Measurements from ENCODE around the gene AP3B1.

AP3B1 gene

DNA sequence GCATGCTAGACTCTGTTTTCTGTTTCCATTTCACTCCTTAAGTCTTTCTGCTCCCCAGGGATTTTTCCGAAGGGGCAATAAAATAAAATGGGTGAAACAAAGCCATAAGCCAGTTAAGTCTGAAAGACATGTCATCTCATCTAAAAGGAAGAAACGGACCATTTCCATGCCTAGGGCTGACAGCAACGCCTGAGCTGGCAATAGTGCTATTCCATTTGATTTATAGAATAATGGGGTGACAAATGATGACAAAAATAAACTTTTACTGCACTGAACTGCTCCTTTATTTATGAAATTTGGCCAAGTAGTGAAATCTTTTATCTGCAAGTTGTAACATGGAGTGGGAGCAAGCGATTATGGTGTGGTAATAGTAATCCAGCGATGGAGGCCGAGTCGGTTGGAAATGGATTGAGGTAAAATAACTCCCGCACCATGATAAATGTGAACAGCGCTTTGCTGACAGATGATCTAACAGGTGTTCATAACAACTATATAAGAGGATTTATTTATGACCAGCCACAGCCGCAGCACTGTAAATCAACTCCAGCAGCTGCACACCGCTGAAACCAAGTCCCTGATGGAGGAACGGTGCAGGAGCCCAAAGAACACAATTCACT lies 298.6 kb downstream of the AP3B1 start:
- no peak for DNase-seq

DNA sequence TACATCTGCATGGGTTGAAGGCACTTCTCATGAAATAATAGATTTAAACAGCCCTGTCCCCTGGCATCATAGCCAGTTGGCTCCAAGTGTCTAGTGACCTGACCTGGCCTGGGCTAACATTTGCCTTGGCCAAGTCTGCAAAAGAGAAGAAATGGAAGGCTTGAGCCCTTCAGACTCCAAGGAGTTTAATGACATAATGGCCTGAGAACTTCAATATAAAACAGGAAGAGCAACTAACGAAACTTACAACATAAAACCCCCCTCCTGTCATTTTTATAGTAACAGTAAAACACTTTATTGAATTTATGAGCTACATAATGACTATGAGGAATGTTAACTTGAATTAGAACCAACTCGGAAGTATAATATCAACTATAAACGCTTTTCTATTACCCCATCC lies 299.6 kb downstream of the AP3B1 start:
- DNase-seq = no peak

DNA sequence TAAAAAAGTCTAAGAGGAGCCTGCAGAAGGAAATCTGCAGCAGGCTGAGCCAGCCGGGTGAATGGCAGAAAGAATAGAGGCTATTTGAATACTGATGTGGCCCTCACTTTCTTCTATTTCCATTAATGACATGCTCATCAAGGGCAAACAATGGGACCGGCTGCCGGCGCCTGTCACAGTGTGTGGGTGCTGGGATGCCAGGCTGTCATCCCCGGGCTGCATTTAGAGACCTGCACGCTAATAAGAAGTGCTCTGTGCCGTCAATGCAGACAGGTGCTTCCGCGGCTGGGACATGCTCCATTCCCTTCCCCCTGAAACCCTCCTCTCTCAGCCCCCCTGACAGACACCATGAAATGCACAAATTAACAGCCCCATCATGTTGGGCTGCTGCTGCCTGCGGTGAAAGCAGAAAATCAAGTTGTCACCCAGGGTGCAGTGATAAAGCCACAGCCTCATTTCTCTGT lies 300.6 kb downstream of the AP3B1 start:
- peak; percentile 71 for DNase-seq

DNA sequence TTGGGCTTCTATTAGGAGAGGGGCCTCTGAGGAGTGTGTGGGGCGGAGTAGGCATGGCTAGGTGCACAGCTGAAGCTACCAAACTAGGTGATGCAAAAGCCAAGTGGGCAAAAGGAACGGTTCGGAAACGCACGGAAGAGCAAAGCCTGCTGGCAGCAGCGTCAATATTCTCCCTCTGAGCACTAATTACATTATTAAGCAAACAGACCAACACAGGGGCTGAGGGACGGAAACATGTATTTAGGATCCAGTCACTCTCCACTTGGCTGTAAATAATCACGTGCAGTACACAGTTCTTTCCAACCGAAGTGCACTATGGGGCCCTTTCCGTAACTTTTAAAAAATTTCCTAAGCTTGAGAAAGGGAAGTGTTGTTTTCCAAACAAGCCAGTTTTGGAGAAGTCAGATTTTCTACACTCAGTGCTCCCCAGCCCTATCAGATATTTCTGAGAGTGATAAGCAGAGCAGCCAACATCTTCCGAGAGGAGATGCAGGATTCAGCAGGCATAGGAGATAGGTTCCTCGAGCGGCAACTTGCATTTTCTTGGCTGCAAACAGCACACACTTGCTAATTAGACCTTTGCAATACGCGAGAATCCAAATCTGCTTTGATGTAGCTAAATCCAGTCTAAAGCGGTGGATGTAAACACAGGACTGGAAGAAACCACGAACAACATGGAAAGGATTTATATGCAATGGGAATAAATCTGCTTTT lies 301.2 kb downstream of the AP3B1 start:
- DNase-seq = peak; percentile 60

DNA sequence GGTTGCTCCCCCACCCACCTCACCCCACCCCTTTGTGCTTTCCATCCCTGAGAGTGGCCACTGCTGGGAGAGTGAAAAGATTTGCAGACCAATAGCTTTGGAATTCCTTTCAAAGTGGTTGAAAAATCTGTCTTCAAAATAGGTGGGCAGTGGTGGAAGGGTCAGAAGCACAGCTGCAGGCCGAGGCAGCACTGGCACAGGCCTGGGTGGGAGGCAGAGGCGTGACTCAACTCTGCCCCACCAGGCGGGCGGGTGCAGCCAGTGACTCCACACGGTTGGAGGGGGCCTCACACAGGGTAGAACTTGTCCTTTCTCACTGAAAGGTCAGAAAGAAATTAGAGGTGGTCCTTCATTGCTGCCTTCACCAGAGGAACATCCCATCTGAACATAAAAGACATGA lies 303.4 kb downstream of the AP3B1 start:
- no peak for DNase-seq

DNA sequence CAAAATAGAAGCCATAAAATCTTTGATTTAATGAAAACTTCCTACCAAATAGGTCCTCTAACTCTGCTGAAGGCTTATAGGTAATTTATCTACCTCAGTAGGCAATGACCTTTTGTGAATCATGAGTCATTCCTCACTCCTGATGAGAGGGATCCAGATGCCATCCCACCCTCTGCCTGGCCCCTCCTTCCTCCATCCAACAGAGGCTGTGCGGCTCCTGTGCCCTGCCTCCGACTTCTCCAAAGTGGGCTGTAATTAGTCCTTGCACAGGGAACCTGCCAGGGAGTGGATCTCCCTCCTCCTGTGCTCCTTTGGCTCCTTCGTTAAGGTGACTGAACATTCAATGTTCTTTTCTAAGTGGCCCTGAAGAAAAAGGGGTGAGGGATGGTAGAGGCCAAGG lies 304.5 kb downstream of the AP3B1 start:
- no peak for DNase-seq

DNA sequence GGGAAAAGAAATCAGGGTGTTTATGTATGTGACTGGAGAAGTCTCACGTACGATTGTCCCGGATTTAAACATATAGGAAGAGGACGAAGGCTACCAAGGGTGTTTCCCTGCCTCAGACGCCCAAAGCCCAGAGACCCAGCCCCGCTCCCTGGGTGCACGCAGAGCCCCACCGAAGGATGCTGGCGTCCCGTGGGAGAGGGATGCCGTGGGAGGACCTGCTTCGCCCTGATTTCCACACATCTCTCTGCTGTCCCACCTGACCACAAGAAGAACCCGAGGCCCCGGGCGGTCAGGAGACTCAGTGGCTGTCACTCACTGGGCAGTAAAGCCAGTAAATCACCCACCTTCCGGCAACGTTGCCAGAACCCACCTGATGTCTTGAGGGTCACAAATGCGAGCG lies 306.5 kb downstream of the AP3B1 start:
- no peak for DNase-seq

DNA sequence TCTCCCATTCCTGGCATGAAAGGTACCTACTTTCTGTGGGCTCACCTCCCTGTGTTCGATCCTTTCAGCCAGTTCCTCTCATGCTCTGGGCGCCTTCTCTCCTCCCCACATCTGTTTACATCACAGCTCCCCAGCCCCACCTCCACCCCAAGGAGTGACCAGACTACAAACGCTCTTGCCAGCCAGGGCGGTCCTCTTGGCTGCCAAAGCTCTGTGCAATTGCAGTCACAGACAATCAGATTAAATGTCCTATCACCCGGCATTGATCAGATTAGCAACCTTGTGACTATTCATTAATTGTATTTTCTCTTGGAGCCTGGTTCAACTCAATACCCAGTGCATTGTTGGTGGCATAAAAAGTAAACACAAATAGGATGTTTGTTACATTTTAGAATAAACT lies 307.2 kb downstream of the AP3B1 start:
- DNase-seq = no peak

DNA sequence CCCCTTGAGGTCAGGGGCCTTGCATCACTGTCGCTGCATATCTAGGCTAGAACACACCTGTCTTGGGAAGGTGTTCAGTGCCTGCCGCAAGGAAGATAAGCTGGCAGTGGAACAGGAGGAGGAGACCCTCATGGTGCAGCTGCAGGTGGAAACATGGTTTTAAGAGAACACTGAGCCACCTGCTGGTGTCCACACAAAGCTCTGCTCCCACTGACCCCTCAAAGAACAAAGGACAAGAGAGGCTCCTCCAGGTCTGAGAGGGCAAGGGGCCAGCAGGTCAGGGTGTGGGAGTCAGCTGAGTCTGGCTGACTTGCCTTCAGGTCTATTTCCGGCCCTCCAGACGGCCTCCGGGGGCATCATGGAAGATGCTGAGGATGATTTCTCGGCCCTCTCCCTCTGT lies 308.2 kb downstream of the AP3B1 start:
- DNase-seq = no peak

DNA sequence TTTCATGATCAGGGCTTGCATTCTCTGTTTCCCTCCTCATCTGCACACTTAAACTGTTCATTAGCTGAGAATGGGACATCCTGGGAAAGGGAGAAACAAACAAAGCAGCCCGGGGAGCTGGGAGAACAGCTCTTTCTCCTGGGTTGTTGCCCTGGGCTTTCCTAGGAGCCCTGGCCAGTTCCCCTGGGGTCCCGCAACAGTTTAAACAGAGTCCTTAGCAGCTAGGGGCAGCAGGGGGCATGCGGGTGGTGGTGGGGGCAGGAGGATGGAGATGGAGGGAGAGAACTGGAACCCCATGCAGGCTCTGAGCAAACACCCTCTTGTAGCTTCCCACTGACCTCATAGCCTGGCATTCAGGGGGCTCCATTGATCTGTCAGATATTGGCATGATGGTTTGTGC lies 309.3 kb downstream of the AP3B1 start:
- no peak for DNase-seq

DNA sequence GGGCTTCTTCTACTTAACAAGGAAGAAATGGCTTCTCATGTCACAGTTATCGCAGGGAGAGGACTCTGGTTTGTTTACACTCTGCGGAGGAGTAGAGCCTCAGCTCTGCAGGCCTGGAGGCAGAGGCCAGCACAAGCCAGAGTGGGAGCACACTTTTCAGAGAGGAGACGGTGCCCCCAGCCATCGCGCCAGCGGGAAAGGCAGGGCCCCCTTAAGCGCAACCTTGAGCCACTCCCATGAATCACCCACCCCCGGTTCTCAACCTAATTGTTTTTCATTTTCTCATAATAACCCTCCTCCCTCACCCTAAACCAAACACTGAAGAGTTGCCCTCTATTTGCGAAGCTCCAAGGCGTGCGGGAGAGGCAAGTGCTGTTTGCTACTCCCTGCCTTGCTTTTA lies 309.9 kb downstream of the AP3B1 start:
- no peak for DNase-seq

DNA sequence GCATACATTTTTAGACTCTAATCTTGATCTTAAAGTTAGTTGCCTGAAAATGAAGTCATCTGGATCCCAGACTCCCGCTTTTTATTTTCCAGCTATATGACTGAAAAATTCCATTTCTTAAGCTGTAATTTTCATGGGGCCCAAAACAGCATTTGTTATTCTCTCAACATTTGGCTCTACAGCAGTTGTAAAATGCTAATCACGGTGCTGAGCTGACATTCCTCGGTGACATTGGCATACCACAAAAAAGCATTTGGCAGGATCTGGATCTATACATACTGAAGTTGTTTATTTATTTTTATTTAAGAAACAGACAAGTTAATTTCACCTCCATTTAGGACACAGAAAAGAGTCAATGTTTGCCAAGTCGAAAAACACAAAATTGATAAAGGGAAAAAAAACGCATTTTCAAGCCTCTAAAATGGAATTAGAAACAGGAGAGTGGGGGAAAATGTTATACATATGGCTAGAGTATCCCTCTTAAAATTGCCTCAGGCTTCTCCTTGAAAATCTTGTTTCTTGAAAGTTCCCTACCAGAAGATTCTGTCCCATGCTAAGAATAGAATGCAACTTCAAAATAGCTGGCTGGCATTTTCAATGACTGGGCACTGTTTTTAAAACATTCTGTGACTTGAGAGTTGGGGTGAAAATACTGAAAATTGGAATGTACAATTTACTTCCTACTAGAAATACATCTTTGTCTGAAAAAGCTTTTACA lies 310.9 kb downstream of the AP3B1 start:
- DNase-seq = no peak

DNA sequence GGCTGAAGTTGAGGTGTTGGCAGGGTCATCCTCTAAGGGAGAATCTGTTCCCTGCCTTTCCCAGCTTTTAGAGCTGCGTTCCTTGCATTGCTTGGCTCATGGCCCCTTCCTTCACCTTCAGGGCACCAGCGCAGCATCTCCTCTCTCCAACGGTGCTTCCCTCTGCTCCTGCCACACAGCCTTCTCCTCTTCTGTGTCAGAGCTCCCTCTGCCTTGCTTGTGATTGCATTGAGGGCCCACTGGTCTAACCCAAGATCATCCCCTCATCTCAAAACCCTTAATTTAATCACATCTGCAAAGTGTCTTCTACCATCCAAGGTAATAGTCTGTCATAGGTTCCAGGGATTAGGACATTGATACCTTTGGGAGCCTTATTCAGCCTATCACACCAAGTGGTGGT lies 312.7 kb downstream of the AP3B1 start:
- DNase-seq = no peak

DNA sequence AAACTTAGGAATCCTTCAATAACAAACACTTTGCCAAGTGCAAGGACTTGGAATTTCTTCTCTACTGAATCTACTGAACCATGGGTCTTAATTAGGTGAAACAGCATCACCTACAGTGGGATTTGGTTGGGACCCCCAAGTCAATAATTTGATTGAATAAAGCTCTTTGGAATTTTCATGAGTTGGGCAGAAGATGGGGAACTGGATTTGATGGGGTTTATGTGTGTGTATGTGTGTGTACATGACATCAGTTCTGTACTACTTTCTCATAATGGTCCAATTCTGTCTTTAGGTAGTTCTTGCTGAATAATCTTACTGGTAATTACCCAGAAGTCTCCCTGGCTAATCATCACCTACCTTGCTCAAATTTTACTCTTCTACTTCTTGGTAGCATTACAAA lies 319.9 kb downstream of the AP3B1 start:
- DNase-seq = no peak

DNA sequence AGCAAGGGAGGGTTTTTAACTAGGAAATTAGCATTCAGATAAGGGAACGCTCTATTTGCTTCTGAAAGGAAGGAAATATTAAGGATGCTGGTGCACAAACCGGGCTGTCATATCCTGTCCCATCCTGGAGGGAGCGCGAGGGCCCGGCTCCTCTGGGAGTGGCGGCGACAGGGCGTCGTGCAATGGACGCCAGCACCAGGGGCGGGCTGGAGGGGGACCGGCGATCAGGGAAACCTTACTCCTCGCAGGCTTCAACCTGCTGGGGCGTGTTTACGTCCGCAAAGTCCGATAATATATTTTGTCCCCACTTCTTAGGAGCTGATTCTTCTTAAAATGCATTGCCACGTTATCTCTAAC lies 321.3 kb downstream of the AP3B1 start:
- no peak for DNase-seq

DNA sequence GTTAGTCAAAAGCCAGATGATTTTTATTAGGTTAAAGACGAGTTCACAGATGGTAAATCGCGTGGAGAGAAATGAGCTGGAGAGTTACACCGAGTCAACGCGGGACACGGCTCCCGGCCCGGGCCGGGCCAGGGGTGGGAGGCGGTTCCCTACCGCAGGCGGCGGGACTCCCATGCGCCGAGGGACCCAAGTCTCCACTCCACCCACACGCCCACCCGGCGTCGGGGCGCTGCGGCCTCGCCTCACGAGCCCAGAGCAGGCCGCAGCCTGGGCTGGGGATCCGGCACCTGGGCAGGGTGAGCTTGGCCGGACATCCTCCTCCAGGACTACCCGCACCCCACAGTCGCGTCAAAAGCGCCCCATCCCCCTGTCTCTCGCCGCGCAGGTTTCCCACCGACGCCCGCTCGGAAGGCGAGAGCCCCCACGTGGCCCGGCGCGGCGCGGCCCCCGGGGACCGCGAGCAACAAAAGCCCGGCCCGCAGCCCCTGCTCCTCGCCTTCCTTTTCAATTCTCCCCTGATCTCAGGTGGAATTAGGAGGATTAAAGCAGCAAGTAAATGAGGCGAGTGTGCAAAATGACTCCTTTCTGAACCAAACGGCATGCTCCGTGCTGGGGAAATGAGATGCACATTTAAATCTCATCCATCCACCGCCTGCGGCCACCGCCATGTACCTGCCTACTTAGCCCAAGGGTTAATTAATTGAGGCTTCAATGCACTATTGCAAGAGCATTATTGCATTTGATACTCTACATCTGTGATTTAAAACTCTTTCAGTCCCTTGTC lies 321.8 kb downstream of the AP3B1 start:
- no peak for DNase-seq

DNA sequence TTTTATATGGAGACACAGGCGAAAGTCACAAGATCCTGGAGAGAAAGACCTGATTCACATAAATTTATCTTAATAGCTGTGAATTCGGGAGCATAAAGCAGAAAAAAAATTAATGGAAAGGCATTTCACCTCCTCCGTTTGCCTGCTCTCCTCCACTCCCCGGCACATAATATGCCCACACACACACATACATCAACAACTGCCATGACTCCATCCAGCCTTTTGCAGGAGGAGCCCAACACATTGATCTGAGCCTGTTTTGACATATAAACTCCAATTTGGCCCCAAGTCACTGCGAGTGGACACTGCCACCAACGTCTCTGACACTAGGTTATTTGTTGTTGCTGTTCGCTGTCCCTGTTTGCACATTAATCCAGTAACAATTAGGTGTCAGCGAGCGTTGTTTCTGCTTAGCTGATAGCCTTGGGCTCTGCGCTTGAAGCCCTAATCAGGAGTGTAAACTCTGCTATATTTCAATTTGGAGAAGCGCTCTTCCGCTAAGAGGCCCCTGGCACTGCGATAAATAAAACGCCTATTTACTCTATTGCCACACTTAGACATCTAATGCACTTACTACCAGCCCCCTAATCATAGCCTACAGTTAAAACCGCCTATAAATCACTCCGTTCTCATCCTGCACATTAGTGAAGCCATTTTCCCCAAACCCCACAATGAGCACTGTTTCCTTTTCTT lies 322.6 kb downstream of the AP3B1 start:
- DNase-seq = peak; percentile 23

DNA sequence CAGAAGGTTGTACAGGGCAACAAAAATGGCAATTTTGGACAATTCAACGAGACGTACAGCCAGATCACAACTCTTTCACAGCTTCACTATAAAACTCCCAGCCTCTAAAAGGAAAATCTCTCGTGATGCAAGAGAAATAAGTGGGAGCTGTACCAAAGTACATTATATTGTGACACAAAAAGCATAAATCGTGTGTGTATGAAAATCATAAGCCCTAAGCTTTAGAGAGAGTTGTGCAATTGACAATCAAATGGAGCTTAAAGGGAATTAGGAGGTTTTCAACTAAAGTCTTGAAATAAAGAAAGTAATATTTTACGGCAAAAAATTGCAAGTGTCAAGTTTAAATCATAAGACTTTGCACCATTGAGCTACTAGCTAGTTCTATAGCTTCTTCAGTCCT lies 323.6 kb downstream of the AP3B1 start:
- no peak for DNase-seq

DNA sequence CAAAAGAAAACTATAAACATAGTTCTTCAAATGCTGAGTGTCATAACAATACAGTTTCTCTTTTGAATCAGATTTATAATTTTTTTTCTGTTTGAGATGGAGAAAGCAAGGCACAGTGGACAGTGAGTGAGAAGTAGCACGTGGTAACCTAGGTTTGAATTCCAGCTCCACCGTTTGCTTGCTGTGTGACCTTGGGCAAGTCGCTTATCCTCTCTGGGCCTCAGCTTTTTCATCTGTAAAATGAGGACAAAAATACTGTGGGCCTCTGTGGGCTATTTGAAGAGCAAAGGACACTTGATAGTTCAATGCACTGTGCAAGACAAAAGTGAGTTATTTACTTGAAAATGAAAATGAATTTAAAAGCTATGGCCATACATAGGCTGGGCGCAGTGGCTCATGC lies 330.7 kb downstream of the AP3B1 start:
- DNase-seq = no peak

DNA sequence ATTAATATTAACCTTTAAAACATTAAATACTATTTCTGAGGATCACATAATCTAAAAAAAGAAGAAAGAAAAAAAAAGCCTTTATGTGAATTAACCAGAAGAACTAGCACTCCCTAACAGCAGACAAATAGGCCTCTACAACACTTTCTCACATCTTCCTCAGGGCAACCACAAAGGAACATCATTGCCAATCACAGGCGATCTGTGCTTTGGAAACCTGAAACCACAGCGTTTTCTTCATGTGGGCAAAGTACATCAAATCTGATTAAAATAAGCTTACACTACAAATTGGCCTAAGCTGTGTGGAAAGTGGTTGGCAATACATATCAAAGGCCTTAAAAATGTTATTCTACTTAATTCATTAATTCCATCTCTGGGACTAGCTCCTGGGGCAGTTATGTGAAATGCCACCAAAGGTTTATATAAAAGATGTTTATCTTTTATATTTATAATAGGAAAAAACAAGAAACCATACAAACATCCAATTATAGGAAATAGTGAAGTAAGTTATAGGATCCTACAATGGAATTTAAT lies 333.6 kb downstream of the AP3B1 start:
- no peak for DNase-seq

DNA sequence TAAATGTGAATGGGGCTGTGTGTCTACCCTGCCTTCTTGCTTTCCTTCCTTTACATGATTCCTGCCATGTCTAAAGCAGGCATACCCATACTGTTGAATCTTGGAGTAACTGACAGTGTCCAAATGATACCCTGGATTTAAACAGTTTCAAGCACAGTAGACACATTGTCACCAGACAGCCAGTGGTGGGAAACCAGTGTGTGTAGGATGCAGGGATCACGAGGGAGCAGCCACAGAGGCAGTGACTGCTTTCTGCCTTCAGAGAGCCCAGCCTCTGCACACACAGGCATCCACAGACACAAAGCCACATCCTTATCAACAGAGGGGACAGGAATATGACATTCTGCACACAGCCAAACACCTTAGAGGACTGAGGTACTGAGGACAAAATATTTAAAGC lies 334.2 kb downstream of the AP3B1 start:
- no peak for DNase-seq

DNA sequence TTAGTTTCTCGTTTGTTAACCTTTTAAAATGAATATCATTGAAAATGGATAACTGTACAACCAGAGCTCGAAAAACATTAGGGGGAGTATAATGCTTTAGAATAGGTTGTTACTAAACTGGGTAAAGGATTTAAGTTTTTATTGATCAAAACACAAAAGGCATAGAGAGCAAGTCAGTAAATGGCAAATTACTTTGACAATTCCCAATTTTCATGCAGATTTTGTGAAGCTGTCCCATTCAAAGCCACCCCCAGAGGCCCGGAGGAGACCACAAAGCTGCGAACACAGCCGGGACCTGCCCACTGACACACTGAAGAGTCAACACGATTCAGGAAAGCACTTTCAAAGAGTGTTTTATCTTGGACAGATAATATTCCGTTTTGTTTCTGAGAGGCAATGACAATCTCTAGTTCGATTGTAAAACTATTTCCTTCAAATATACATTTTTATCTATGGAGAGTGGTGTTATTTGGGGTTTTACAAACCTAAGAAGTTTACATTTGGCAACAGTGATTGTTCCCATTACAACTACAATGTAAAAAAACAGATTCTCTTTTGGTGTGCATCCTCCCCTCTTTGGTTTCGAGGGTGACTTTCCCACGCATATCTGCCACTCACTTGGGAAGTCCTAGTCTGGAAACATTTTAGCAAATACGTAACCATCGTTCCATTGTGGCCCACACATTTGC lies 335.7 kb downstream of the AP3B1 start:
- DNase-seq = no peak
